Upper lobe of right lung (tissue), 1 donor: ENCODE measurements around the gene CHST10. TPM values are rescaled to one million over a fixed set of nuclear protein-coding genes. Genes with fewer than 3 reads are reported as not detected.

Source experiments
- ATAC-seq: fragments of 200-7000 bp; cut with Tn5 transposase; one replicate; pipeline ENCODE4 v1.9.1; 2020; ENCODE audit warnings: mild to moderate bottlenecking, moderate library complexity
- DNase-seq: peaks from one replicate; pipeline ENCODE4 v3.0.0-alpha.2; 2020
- H3K27ac ChIP-seq: fragments of 200-600 bp; one replicate; pipeline ENCODE4 v1.8.0; 2022
- H3K27me3 ChIP-seq: fragments of 200-600 bp; one replicate; pipeline ENCODE4 v1.8.0; 2022; ENCODE audit warnings: mild to moderate bottlenecking
- H3K36me3 ChIP-seq: fragments of 200-600 bp; one replicate; pipeline ENCODE4 v1.8.0; 2022
- H3K4me1 ChIP-seq: fragments of 200-600 bp; one replicate; pipeline ENCODE4 v1.8.0; 2022
- H3K4me3 ChIP-seq: fragments of 200-600 bp; one replicate; pipeline ENCODE4 v1.8.0; 2022; ENCODE audit warnings: mild to moderate bottlenecking
- H3K9me3 ChIP-seq: fragments of 200-600 bp; one replicate; pipeline ENCODE4 v1.8.0; 2022
- CTCF ChIP-seq: fragments of 200-600 bp; IDR thresholded peaks from one replicate; pipeline ENCODE4 v1.8.0; 2022; ENCODE audit warnings: antibody characterized with exemption
- intact Hi-C: fragments of 100-400 bp; cut with DNase I; formaldehyde crosslinking; loops from one replicate; pipeline ENCODE4 v1.11.0; 2022
- total RNA-seq: library from RNA; stranded (reverse); fragmentation: NEBNext Ultra II Directional; extraction: Animal tissue kit (Norgen Biotek cat#: 25700); gene quantifications from one replicate; pipeline ENCODE4 v1.2.1, GENCODE V29; 2021
- donor health status: DM: no; HTN: yes; CAD: no; lungs with severe emphysema.

CHST10 gene
- total RNA-seq, 1 donor from 2014 or later = 8.4 TPM

GRCh38 chr2:100392715-100393114 lies 24.8 kb downstream of the CHST10 start:
- Histone ChIP-seq H3K9me3 (no peaks in the 10 kb centered on the region), H3K4me1 (no peaks in the 10 kb centered on the region), H3K27me3 (no peaks in the 10 kb centered on the region), H3K27ac (no peak overlapping the region), H3K36me3 (peaks cover 11% of the 10 kb centered on the region), H3K4me3 (no peak overlapping the region)
- TF ChIP-seq CTCF = no peak
- intact Hi-C loops = no loop called here
- ATAC-seq (no peak), DNase-seq (no peak)

- ATAC-seq (no peak), DNase-seq (no peak)
- H3K9me3 ChIP-seq = no peaks in the 10 kb centered on the region
- intact Hi-C loops = no loop called here
- H3K4me3 ChIP-seq = no peak overlapping the region
- no peaks in the 10 kb centered on the region for H3K27me3 ChIP-seq
- no peaks in the 10 kb centered on the region for H3K4me1 ChIP-seq
- peaks cover 11% of the 10 kb centered on the region for H3K36me3 ChIP-seq
- TF ChIP-seq CTCF = no peak
- no peak overlapping the region for H3K27ac ChIP-seq
These were observed 25.5 kb downstream of the CHST10 start for GRCh38 chr2:100391735-100392515.

- ATAC-seq (peak; percentile 13), DNase-seq (no peak)
- no peak for TF ChIP-seq CTCF
- no peak overlapping the region for H3K27ac ChIP-seq
- no peak overlapping the region for H3K4me3 ChIP-seq
- no peaks in the 10 kb centered on the region for H3K9me3 ChIP-seq
- no peaks in the 10 kb centered on the region for H3K4me1 ChIP-seq
- no peaks in the 10 kb centered on the region for H3K27me3 ChIP-seq
- intact Hi-C loops = no loop called here
- H3K36me3 ChIP-seq = peaks cover 11% of the 10 kb centered on the region
These were observed 27.2 kb downstream of the CHST10 start for GRCh38 chr2:100390001-100390940.

GRCh38 chr2:100388703-100389102 lies 28.8 kb downstream of the CHST10 start:
- no peak overlapping the region for H3K27ac ChIP-seq
- H3K9me3 ChIP-seq = no peaks in the 10 kb centered on the region
- no peaks in the 10 kb centered on the region for H3K4me1 ChIP-seq
- no peaks in the 10 kb centered on the region for H3K27me3 ChIP-seq
- ATAC-seq (no peak), DNase-seq (no peak)
- no peak for TF ChIP-seq CTCF
- H3K36me3 ChIP-seq = peaks cover 11% of the 10 kb centered on the region
- H3K4me3 ChIP-seq = no peak overlapping the region
- intact Hi-C loops = loop anchor here (10.0 kb wide), 1 partner anchor 124 kb away; no protein-coding TSS in a partner anchor

- H3K36me3 ChIP-seq = no peaks in the 10 kb centered on the region
- DNase-seq = no peak
- no peaks in the 10 kb centered on the region for H3K9me3 ChIP-seq
- no peaks in the 10 kb centered on the region for H3K27me3 ChIP-seq
- no peak overlapping the region for H3K4me3 ChIP-seq
- H3K4me1 ChIP-seq = peaks cover 4% of the 10 kb centered on the region
- ATAC-seq = peak; percentile 70
- no peak for TF ChIP-seq CTCF
- intact Hi-C loops = loop anchor here (10.0 kb wide), 1 partner anchor 119 kb away; no protein-coding TSS in a partner anchor
- no peak overlapping the region for H3K27ac ChIP-seq
These were observed 33.5 kb downstream of the CHST10 start for GRCh38 chr2:100383954-100384353.
